ENCODE measurements around the gene PTF1A.

PTF1A gene

DNA sequence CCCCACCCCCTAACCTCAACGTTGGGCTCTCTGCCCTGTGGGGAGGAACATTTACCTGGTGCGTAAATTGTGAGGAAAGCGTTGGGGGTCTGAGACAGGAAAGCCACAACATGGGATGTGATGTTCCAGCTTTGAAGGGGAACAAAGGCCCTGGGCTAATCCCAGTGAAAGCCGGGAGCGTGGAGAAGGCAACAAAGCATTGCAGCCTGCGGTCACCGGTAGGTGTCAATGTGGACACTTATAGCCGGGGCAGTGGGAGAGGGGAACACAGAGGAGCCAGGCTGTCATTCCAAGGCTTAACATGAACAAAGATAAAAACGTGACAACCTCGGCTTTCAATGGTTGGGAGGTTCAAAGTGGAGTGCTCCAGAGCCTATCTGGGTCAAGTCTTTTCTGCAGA, 12.7 kb downstream of the PTF1A start:
- Histone ChIP-seq H3K9me3 (ENCODE audit: insufficient read depth, low read depth, low read length) (no peaks in the 10 kb centered on the region), H2AFZ (ENCODE audit: low read length) (no peak overlapping the region)

DNA sequence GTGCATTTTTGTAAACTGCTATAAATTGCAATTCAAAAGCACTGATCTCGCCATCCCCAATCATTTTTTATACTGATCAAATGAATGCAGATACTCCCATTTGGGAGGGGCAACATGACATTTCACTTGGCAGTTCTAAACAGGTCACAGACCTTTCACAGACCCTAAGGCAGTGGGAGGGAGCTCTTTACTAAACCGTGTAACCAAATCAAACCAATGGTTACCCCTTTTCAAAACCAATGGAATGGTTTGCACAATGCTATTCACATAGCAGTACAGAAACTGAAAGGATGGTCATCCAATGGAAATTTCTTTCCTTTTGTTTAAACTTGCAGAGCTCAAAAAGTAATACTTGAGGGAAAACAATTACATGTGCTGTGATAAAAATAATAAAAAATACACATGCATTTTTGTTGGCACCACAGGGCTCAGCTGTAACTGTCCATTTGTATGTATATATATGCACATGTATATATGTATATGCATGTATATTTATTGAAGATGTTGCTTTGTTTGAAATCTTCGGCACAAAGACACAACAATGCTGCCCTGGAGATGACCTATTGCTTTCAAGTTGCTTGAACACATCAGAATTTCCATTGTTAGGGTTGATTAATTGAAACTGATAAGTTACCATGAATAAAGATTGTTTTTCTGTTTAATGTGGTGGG, 14.0 kb downstream of the PTF1A start:
- Histone ChIP-seq H3F3A (ENCODE audit: low read depth) (no peaks in the 10 kb centered on the region), H3K9me2 (replicated peaks; ENCODE audit: low read depth, low read length) (no peaks in the 10 kb centered on the region), H4K20me1 (ENCODE audit: insufficient read depth, low read length, poor library complexity, severe bottlenecking) (no peaks in the 10 kb centered on the region), H3K27me3 (ENCODE audit: insufficient read depth, low read length, poor library complexity, severe bottlenecking) (peaks cover 5% of the 10 kb centered on the region), H3K9me3 (ENCODE audit: insufficient read depth, low read depth, low read length) (no peaks in the 10 kb centered on the region), H3K79me2 (ENCODE audit: insufficient read depth, low read length) (no peaks in the 10 kb centered on the region), H2AFZ (ENCODE audit: low read length) (no peak overlapping the region), H3K4me2 (ENCODE audit: low read depth, low read length, poor library complexity, severe bottlenecking) (no peak overlapping the region), H3K4me3 (ENCODE audit: low read length, poor library complexity, severe bottlenecking) (no peak overlapping the region), H3K4me1 (ENCODE audit: insufficient read depth, low read length, poor library complexity, severe bottlenecking) (no peaks in the 10 kb centered on the region), H3K9ac (ENCODE audit: low read depth, low read length, poor library complexity, severe bottlenecking) (no peak overlapping the region), H3K36me3 (ENCODE audit: insufficient read depth, low read length) (no peaks in the 10 kb centered on the region)
- TF ChIP-seq, protein P1, sequence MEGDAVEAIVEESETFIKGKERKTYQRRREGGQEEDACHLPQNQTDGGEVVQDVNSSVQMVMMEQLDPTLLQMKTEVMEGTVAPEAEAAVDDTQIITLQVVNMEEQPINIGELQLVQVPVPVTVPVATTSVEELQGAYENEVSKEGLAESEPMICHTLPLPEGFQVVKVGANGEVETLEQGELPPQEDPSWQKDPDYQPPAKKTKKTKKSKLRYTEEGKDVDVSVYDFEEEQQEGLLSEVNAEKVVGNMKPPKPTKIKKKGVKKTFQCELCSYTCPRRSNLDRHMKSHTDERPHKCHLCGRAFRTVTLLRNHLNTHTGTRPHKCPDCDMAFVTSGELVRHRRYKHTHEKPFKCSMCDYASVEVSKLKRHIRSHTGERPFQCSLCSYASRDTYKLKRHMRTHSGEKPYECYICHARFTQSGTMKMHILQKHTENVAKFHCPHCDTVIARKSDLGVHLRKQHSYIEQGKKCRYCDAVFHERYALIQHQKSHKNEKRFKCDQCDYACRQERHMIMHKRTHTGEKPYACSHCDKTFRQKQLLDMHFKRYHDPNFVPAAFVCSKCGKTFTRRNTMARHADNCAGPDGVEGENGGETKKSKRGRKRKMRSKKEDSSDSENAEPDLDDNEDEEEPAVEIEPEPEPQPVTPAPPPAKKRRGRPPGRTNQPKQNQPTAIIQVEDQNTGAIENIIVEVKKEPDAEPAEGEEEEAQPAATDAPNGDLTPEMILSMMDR (conservative IDR thresholded peaks at IDR 0.05; ENCODE audit: low read length), result no peak
- no peak for TF ChIP-seq EZH2phosphoT487 (IDR thresholded peaks at IDR 0.05; ENCODE audit: borderline replicate concordance)

More for the DNA sequence above, 12.7 kb downstream of the PTF1A start:
- TF ChIP-seq, protein P1 (conservative IDR thresholded peaks at IDR 0.05; ENCODE audit: low read length), result no peak
- TF ChIP-seq EZH2phosphoT487 (IDR thresholded peaks at IDR 0.05; ENCODE audit: borderline replicate concordance), result no peak
- Histone ChIP-seq H3K4me3 (ENCODE audit: low read length, poor library complexity, severe bottlenecking) (no peak overlapping the region), H3K9ac (ENCODE audit: low read depth, low read length, poor library complexity, severe bottlenecking) (no peak overlapping the region), H3F3A (ENCODE audit: low read depth) (no peaks in the 10 kb centered on the region), H3K9me2 (replicated peaks; ENCODE audit: low read depth, low read length) (no peaks in the 10 kb centered on the region), H3K27me3 (ENCODE audit: insufficient read depth, low read length, poor library complexity, severe bottlenecking) (peaks cover 5% of the 10 kb centered on the region), H3K79me2 (ENCODE audit: insufficient read depth, low read length) (no peaks in the 10 kb centered on the region), H4K20me1 (ENCODE audit: insufficient read depth, low read length, poor library complexity, severe bottlenecking) (no peaks in the 10 kb centered on the region), H3K4me2 (ENCODE audit: low read depth, low read length, poor library complexity, severe bottlenecking) (no peak overlapping the region), H3K36me3 (ENCODE audit: insufficient read depth, low read length) (no peaks in the 10 kb centered on the region), H3K4me1 (ENCODE audit: insufficient read depth, low read length, poor library complexity, severe bottlenecking) (peaks cover 2% of the 10 kb centered on the region)

- no peak overlapping the region for H2AFZ ChIP-seq (ENCODE audit: low read length)
- no peaks in the 10 kb centered on the region for H3K27me3 ChIP-seq (ENCODE audit: insufficient read depth, low read length, poor library complexity, severe bottlenecking)
- H3K36me3 ChIP-seq (ENCODE audit: insufficient read depth, low read length), result no peaks in the 10 kb centered on the region
- no peak for TF ChIP-seq EZH2phosphoT487 (IDR thresholded peaks at IDR 0.05; ENCODE audit: borderline replicate concordance)
- TF ChIP-seq, protein P1 (conservative IDR thresholded peaks at IDR 0.05; ENCODE audit: low read length), result no peak
- no peak overlapping the region for H3K4me2 ChIP-seq (ENCODE audit: low read depth, low read length, poor library complexity, severe bottlenecking)
- H3K79me2 ChIP-seq (ENCODE audit: insufficient read depth, low read length), result no peaks in the 10 kb centered on the region
- H3K4me1 ChIP-seq (ENCODE audit: insufficient read depth, low read length, poor library complexity, severe bottlenecking), result no peaks in the 10 kb centered on the region
- no peak overlapping the region for H3K9ac ChIP-seq (ENCODE audit: low read depth, low read length, poor library complexity, severe bottlenecking)
- no peaks in the 10 kb centered on the region for H3F3A ChIP-seq (ENCODE audit: low read depth)
- H3K9me3 ChIP-seq (ENCODE audit: insufficient read depth, low read depth, low read length), result no peaks in the 10 kb centered on the region
- no peaks in the 10 kb centered on the region for H3K9me2 ChIP-seq (replicated peaks; ENCODE audit: low read depth, low read length)
- H4K20me1 ChIP-seq (ENCODE audit: insufficient read depth, low read length, poor library complexity, severe bottlenecking), result no peaks in the 10 kb centered on the region
- H3K4me3 ChIP-seq (ENCODE audit: low read length, poor library complexity, severe bottlenecking), result no peak overlapping the region
Observed at GRCh38 chr10:23217471-23217870, 25.4 kb downstream of the PTF1A start.
